Measurements from ENCODE around the gene USP49. TPM values are rescaled to one million over a fixed set of nuclear protein-coding genes. Genes with fewer than 3 reads are reported as not detected.

Gene USP49
- total and polyA plus RNA-seq, 10 of the 15 experiments (the other 5 are each of a cell fraction or from before 2014, with no cell fraction given) = 1.0 to 7.7 (median 4.3) TPM

- Histone ChIP-seq H3K9me3 (replicated peaks; ENCODE audit: control insufficient read depth, insufficient read depth, low read length) (no peaks in the 10 kb centered on the region), H4K20me1 (ENCODE audit: control insufficient read depth, insufficient read depth) (no peaks in the 10 kb centered on the region), H3K4me2 (ENCODE audit: control insufficient read depth, insufficient read depth) (no peak overlapping the region), H3K27ac (ENCODE audit: control insufficient read depth, insufficient read depth) (no peak overlapping the region), H3K9ac (ENCODE audit: control insufficient read depth, insufficient read depth, low read length) (no peak overlapping the region), H3K4me1 (ENCODE audit: control insufficient read depth, insufficient read depth, low read length) (no peaks in the 10 kb centered on the region), H3K36me3 (ENCODE audit: control insufficient read depth in 2 of 2, insufficient read depth in 2 of 2, low read length in 1 of 2) (peaks cover 0 to 2% of the 10 kb centered on the region in 2 experiments; a peak in 3 of 4 replicates), H3K27me3 (replicated peaks in 1 of 2; ENCODE audit: control insufficient read depth in 2 of 2, insufficient read depth in 2 of 2, low read length in 1 of 2) (no peaks in the 10 kb centered on the region), H3K79me2 (ENCODE audit: control insufficient read depth, insufficient read depth, low read length) (no peaks in the 10 kb centered on the region), H3K4me3 (no peak overlapping the region), H2AFZ (ENCODE audit: control insufficient read depth, low read depth, low read length) (no peak overlapping the region)
- ATAC-seq (peak; percentile 69), FAIRE-seq (no peak), DNase-seq (ENCODE audit: low read depth, low spot score) (no peak)
- RAD21 ChIA-PET (ENCODE audit: unreplicated experiment) = interaction anchor here (4.7 kb wide), 1 partner anchor 142 kb away, joined by 29 read pairs; no protein-coding TSS in a partner anchor
- TF ChIP-seq SMAD5 (IDR thresholded peaks at IDR 0.05; ENCODE audit: low read depth) (no peak), RAD21 (IDR thresholded peaks at IDR 0.05; ENCODE audit: insufficient read depth, low read depth, low read length) (peak; percentile 70), ZNF274 (IDR thresholded peaks at IDR 0.05; ENCODE audit: insufficient read depth, insufficient read length) (no peak), RUNX3 (IDR thresholded peaks at IDR 0.05; ENCODE audit: low read length) (no peak), SMC3 (IDR thresholded peaks at IDR 0.05; ENCODE audit: borderline replicate concordance, low read length) (peak; percentile 58; the same call in 1 of the 2 replicates), YY1 (IDR thresholded peaks at IDR 0.05; ENCODE audit: low read depth, low read length) (0 out of 2 replicates have a peak, but pooled peaks have one; percentile 16), HSF1 (IDR thresholded peaks at IDR 0.05; ENCODE audit: low read depth, low read length) (no peak), NBN (IDR thresholded peaks at IDR 0.05) (no peak), POLR2A (IDR thresholded peaks at IDR 0.05; ENCODE audit: low read depth, low read length) (no peak), BMI1 (IDR thresholded peaks at IDR 0.05; ENCODE audit: borderline replicate concordance) (no peak), CTCF (IDR thresholded peaks at IDR 0.05 in 2 of 3, conservative IDR thresholded peaks at IDR 0.05 in 1 of 3; ENCODE audit: control insufficient read depth in 2 of 3, extremely low read depth in 1 of 3, insufficient read depth in 1 of 3, low read depth in 3 of 3, low read length in 3 of 3) (peak; percentile 48 to 51 (median 48))
- CTCF ChIA-PET = interaction anchor here (0.7 to 7.3 kb wide), 6 partner anchors 34 to 145 kb away, joined by 3 to 51 read pairs (median 4); no protein-coding TSS in a partner anchor
- intact Hi-C loops (cut with micrococcal nuclease; ENCODE audit: unreplicated experiment) (loop anchor here (1.0 kb wide), 1 partner anchor 142 kb away; no protein-coding TSS in a partner anchor), in situ Hi-C loops (cut with MboI) (no loop called here)
- POLR2A ChIA-PET = no interaction called here
- SMC1A ChIA-PET (ENCODE audit: uncharacterized antibody, unreplicated experiment) = interaction anchor here (0.9 to 1.5 kb wide), 5 partner anchors 34 to 142 kb away, joined by 3 to 13 read pairs (median 4); no protein-coding TSS in a partner anchor
- WGBS (ENCODE audit: insufficient coverage, insufficient replicate concordance, low lambda C conversion rate, missing lambda C conversion rate) = 95% methylated on average over 1 of the region's 1 CpG
- BruUV-seq (replicated peaks) = no TSS peak
Measured at GRCh38 chr6:41901882-41902519, 6.8 kb upstream of the USP49 start.

Data from GM12878 (cell line).